Astrocyte (in vitro differentiated cells and primary cell): ENCODE data around the gene MOV10L1.

Experiments used
- CTCF ChIP-seq: IDR thresholded peaks from 2 replicates; pipeline ENCODE4 v1.5.1; 2011; ENCODE audit warnings: low read depth, mild to moderate bottlenecking, inconsistent platforms, low read length, moderate library complexity; ENCODE audit not compliant: insufficient read depth
- EZH2 ChIP-seq: IDR thresholded peaks from 2 replicates; pipeline ENCODE4 v1.6.1; 2012; ENCODE audit warnings: mild to moderate bottlenecking, low read length, inconsistent platforms; ENCODE audit not compliant: insufficient read depth

GRCh38 chr22:50092342-50092741, 2.5 kb downstream of the MOV10L1 start:
- no peak for TF ChIP-seq CTCF
- TF ChIP-seq EZH2 = no peak
